Nephron progenitor cell (in vitro differentiated cells): Measurements from ENCODE around the gene C6orf89.
A peak's percentile ranks its signal among the peaks of the same experiment; 100 is the strongest.

Experiments used
- DNase-seq: peaks from one replicate; pipeline ENCODE4 v3.0.0; 2021
- H3K27ac Mint-ChIP-seq: 2 replicates; pipeline ENCODE4 v1.8.0; 2021; ENCODE audit warnings: mild to moderate bottlenecking, moderate library complexity, mixed read lengths
- H3K27me3 Mint-ChIP-seq: 2 replicates; pipeline ENCODE4 v1.8.0; 2021; ENCODE audit warnings: mild to moderate bottlenecking, low read depth, mixed read lengths; ENCODE audit not compliant: poor library complexity
- H3K36me3 Mint-ChIP-seq: 2 replicates; pipeline ENCODE4 v1.8.0; 2021; ENCODE audit warnings: low read depth, mixed read lengths
- H3K4me1 Mint-ChIP-seq: 2 replicates; pipeline ENCODE4 v1.8.0; 2021; ENCODE audit warnings: mixed read lengths
- H3K4me3 Mint-ChIP-seq: 2 replicates; pipeline ENCODE4 v1.8.0; 2021; ENCODE audit warnings: mild to moderate bottlenecking, moderate library complexity, mixed read lengths
- H3K9me3 Mint-ChIP-seq: 2 replicates; pipeline ENCODE4 v1.8.0; 2021; ENCODE audit warnings: mild to moderate bottlenecking, moderate library complexity, mixed read lengths
- TF ChIP-seq, protein P1 (sequence below): fragments of 200-600 bp; sonication (generic); IDR thresholded peaks from 2 replicates; pipeline ENCODE4 v1.5.0; 2021; ENCODE audit warnings: antibody characterized with exemption

The C6orf89 gene

DNA sequence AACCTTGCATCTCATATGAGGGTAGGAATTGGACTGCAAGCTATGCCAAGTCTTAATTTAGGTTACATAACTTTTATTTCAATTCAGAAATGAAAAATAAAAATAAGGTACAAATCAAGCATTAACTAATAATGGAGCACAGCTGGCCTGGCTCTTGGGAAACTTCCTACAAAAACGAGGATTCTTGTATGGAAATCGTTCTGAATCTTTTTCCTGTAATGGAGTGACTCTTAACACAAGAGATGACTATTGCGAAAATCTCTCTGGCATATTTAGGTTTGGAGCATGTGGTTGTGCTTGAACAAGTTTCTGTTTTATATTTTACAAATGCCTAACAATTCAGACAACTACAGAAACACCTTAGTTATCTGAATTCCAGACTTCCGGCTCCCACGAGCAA lies 34.8 kb downstream of the C6orf89 start:
- Mint-ChIP-seq H3K27ac (no peak overlapping the region), H3K36me3 (peaks cover 8% of the 10 kb centered on the region), H3K27me3 (peaks cover 3% of the 10 kb centered on the region), H3K4me1 (peaks cover 24% of the 10 kb centered on the region), H3K4me3 (no peak overlapping the region), H3K9me3 (no peaks in the 10 kb centered on the region)
- DNase-seq: no peak
- TF ChIP-seq, protein P1, sequence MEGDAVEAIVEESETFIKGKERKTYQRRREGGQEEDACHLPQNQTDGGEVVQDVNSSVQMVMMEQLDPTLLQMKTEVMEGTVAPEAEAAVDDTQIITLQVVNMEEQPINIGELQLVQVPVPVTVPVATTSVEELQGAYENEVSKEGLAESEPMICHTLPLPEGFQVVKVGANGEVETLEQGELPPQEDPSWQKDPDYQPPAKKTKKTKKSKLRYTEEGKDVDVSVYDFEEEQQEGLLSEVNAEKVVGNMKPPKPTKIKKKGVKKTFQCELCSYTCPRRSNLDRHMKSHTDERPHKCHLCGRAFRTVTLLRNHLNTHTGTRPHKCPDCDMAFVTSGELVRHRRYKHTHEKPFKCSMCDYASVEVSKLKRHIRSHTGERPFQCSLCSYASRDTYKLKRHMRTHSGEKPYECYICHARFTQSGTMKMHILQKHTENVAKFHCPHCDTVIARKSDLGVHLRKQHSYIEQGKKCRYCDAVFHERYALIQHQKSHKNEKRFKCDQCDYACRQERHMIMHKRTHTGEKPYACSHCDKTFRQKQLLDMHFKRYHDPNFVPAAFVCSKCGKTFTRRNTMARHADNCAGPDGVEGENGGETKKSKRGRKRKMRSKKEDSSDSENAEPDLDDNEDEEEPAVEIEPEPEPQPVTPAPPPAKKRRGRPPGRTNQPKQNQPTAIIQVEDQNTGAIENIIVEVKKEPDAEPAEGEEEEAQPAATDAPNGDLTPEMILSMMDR: no peak

DNA sequence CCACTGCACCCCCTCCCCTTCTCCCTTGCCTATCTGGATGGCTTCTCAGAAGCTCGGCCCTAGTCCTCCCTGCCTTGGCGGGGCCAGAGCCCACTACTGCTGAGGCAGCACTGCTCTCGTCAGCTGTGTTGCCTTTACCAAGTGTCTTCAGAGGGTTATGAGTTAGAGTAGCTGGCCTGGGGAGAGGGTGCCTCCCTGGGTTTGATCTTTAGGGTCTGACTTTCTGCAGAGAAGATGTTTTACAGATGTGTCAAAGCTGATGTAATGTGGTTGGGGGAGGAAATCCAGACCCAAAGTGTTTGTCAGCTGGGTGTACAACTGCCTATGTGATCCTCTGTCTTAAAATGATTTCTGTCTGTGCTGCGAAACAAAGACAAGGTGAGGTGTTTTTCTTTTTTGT lies 38.4 kb downstream of the C6orf89 start:
- Mint-ChIP-seq H3K9me3 (no peaks in the 10 kb centered on the region), H3K4me3 (no peak overlapping the region), H3K36me3 (peaks cover 8% of the 10 kb centered on the region), H3K27ac (peak overlapping the region; percentile 28), H3K27me3 (peaks cover 7% of the 10 kb centered on the region), H3K4me1 (peaks cover 50% of the 10 kb centered on the region)
- TF ChIP-seq, protein P1: no peak
- DNase-seq: no peak

DNA sequence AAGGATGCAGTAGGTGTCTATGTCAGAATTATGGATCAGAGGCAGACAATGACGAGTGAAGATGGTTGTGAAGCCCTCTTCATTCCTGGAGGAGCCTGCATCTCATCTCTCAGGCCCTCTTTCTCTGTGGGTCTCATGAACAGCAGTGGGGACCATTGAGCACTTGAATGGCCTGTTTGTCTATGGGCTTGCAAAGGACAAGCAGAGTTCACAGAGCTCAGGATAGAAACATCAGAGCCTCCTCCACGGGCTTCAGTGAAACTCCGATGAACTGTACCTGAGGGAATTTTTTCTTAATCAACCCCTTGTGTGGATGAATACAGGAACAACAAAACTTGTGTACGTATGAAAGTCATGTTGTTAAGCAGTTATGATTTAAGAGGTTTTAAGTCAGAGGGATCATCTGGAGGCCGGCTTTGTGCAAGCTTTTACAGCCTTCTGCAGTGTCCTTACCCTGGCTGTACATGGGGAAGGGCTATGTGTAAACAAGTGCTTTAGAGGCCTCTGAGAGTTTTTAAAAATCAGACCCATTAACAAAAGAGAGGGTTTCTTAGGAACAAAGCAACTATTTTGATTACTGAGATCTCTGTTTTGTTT lies 39.1 kb downstream of the C6orf89 start:
- Mint-ChIP-seq H3K36me3 (peaks cover 8% of the 10 kb centered on the region), H3K4me1 (peaks cover 57% of the 10 kb centered on the region), H3K27ac (peak overlapping the region; percentile 28), H3K4me3 (no peak overlapping the region), H3K9me3 (no peaks in the 10 kb centered on the region), H3K27me3 (peaks cover 7% of the 10 kb centered on the region)
- DNase-seq: no peak
- TF ChIP-seq, protein P1: no peak

DNA sequence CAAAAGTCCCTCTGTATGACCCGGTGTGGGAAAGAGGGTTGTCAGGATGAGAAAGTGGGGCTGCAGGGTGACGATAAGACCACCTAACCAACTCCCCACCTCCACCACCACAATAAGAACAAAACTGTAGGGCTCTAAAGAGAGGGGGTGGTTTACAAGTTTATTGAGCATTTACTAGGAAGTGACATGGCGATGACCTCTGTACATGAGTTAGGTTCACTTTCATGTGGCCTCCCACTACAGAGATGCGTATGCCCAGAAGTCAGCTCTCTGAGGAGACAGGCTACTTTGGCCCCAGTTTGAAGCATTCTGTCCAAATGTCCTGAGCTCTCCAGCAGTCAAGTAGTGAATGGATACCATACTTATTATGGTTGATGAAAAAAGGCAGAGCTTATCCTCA lies 40.1 kb downstream of the C6orf89 start:
- Mint-ChIP-seq H3K27me3 (peaks cover 15% of the 10 kb centered on the region), H3K4me1 (peaks cover 65% of the 10 kb centered on the region), H3K4me3 (no peak overlapping the region), H3K9me3 (no peaks in the 10 kb centered on the region), H3K27ac (no peak overlapping the region), H3K36me3 (peaks cover 6% of the 10 kb centered on the region)
- no peak for DNase-seq
- TF ChIP-seq, protein P1: no peak

DNA sequence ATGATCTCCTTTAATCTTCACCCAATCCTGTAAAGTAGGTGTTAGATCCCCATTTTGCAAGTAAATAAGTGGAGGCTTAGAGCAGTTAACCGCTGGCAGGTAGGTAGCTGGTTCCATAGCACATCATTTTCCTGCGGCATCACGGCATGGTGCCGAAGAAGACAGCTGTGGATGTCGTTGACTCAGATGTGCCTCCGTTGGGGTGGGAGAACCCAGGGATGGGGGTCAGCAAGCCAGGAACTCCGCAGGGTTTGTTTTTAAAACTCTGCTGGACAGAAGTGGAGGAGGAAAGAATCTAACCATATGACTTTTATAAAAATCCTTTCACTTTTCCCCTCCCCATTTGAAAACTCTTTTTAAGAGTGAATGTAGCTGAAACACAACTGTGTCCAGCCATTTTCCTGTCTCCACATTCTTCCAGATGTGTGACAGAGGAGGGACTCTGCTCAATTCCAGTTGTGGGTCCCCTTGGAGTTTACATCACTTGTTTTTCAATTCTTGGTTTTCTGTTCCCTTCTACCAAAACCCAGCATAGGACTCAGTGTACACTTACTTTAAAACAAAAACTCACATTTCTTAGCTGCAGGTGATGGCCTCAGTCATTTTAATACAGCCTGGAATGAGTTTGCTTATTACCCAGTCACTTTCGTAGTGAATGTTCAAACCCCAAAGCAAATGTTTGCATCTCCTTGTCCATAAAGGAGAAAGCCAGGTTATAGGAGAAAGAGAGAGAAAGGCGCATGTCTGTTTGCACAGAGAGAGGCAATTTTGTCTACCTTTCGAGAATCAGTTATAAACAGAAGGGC lies 41.2 kb downstream of the C6orf89 start:
- Mint-ChIP-seq H3K4me1 (peaks cover 65% of the 10 kb centered on the region), H3K36me3 (no peaks in the 10 kb centered on the region), H3K27ac (no peak overlapping the region), H3K9me3 (no peaks in the 10 kb centered on the region), H3K27me3 (peaks cover 19% of the 10 kb centered on the region), H3K4me3 (no peak overlapping the region)
- TF ChIP-seq, protein P1: no peak
- DNase-seq: no peak
